B cell (primary cell): Measurements from ENCODE around the gene LDLRAD3. TPM values are rescaled to one million over a fixed set of nuclear protein-coding genes. Genes with fewer than 3 reads are reported as not detected.

Experiments
- ATAC-seq: fragments of 200-7000 bp; cut with Tn5 transposase; one replicate; pipeline ENCODE4 v1.10.0; 2021; ENCODE audit warnings: low read depth, mild to moderate bottlenecking, moderate number of reproducible peaks, moderate library complexity
- CTCF ChIA-PET: fragments of 350-600 bp; sonication (Branson Sonifier 250); formaldehyde crosslinking; loops from one replicate; lab custom pipeline; 2021; ENCODE audit warnings: antibody characterized with exemption, inconsistent platforms; lab: Charles Lee
- POLR2A ChIA-PET: fragments of 350-600 bp; sonication (Branson Sonifier 250); formaldehyde crosslinking; loops from one replicate; lab custom pipeline; 2021; ENCODE audit warnings: antibody characterized with exemption; lab: Charles Lee
- DNase-seq: peaks from one replicate; pipeline ENCODE4 v3.0.0; 2013
- H2AFZ ChIP-seq: 2 replicates; pipeline ENCODE4 v1.6.1; 2012; ENCODE audit warnings: mild to moderate bottlenecking, low read depth, low read length; ENCODE audit not compliant: insufficient read depth, poor library complexity, severe bottlenecking
- H3K27ac ChIP-seq, 2 donors: 1 replicate in 1 of 2; 2 replicates in 1 of 2; pipeline ENCODE4 v1.5.1; 2012 to 2013; ENCODE audit warnings: low read length in 2 of 2, mild to moderate bottlenecking in 2 of 2, moderate library complexity in 1 of 2
- H3K27me3 ChIP-seq, 4 experiments: fragments of 200-600 bp in 1 of 4; sonication (generic) in 1 of 4; replicated peaks in 1 of 4; 1 replicate in 2 of 4; 2 replicates in 2 of 4; pipeline versions ENCODE4 v1.6.1 to v1.7.0; 2013 to 2016; ENCODE audit warnings: low read length in 3 of 4, mild to moderate bottlenecking in 2 of 4, mixed read lengths in 1 of 4, moderate library complexity in 1 of 4; ENCODE audit not compliant: insufficient read depth in 4 of 4, control insufficient read depth in 3 of 4; ENCODE audit errors: control extremely low read depth in 1 of 4
- H3K36me3 ChIP-seq, 2 experiments: replicated peaks in 1 of 2; 1 replicate in 1 of 2; 2 replicates in 1 of 2; pipeline versions ENCODE4 v1.6.1 to v1.7.1; 2013; ENCODE audit warnings: low read length in 1 of 2; ENCODE audit not compliant: insufficient read depth in 2 of 2, control insufficient read depth in 1 of 2; ENCODE audit errors: control extremely low read depth in 1 of 2, extremely low read depth in 1 of 2
- H3K4me1 ChIP-seq, 2 donors: fragments of 200-600 bp in 1 of 2; sonication (generic) in 1 of 2; 1 replicate in 1 of 2; 2 replicates in 1 of 2; pipeline versions ENCODE4 v1.5.1 to v1.6.1; 2013 to 2017; ENCODE audit warnings: low read length in 2 of 2; ENCODE audit not compliant: control insufficient read depth in 2 of 2, insufficient read depth in 2 of 2
- H3K4me2 ChIP-seq: replicated peaks from 2 replicates; pipeline ENCODE3; 2012; ENCODE audit warnings: mild to moderate bottlenecking, low read depth, low read length; ENCODE audit not compliant: poor library complexity, severe bottlenecking
- H3K4me3 ChIP-seq, 5 experiments: fragments of 200-600 bp in 1 of 5; sonication (generic) in 1 of 5; 1 replicate in 3 of 5; 2 replicates in 2 of 5; pipeline versions ENCODE4 v1.5.1 to v1.7.0; 2011 to 2016; ENCODE audit warnings: low read length in 4 of 5, mild to moderate bottlenecking in 4 of 5, low read depth in 2 of 5, control low read depth in 1 of 5, moderate library complexity in 1 of 5; ENCODE audit not compliant: insufficient read depth in 1 of 5; ENCODE audit errors: control extremely low read depth in 1 of 5, extremely low read depth in 1 of 5
- H3K79me2 ChIP-seq: fragments of 200-600 bp; sonication (generic); one replicate; pipeline ENCODE4 v1.6.0; 2016; ENCODE audit warnings: low read length; ENCODE audit not compliant: control insufficient read depth, insufficient read depth
- H3K9ac ChIP-seq: fragments of 200-600 bp; sonication (generic); 2 replicates; pipeline ENCODE4 v1.6.1; 2017; ENCODE audit warnings: mild to moderate bottlenecking, low read length, moderate library complexity
- H3K9me3 ChIP-seq, 3 donors: one replicate each; pipeline versions ENCODE4 v1.6.1 to v1.7.1; 2013; ENCODE audit warnings: low read length in 2 of 3; ENCODE audit not compliant: control insufficient read depth in 2 of 3, insufficient read depth in 1 of 3; ENCODE audit errors: control extremely low read depth in 1 of 3
- H4K20me1 ChIP-seq: 2 replicates; pipeline ENCODE4 v1.6.0; 2012; ENCODE audit warnings: mild to moderate bottlenecking, low read length; ENCODE audit not compliant: insufficient read depth, control insufficient read depth, poor library complexity, severe bottlenecking
- H3K27ac Mint-ChIP-seq: one replicate; pipeline ENCODE4 v1.8.0; 2021; ENCODE audit warnings: mixed read lengths
- H3K27me3 Mint-ChIP-seq: one replicate; pipeline ENCODE4 v1.8.0; 2021; ENCODE audit warnings: mixed read lengths
- H3K4me1 Mint-ChIP-seq: one replicate; pipeline ENCODE4 v1.8.0; 2021; ENCODE audit warnings: mixed read lengths
- H3K4me3 Mint-ChIP-seq: one replicate; pipeline ENCODE4 v1.8.0; 2021; ENCODE audit warnings: mixed read lengths
- H3K9me3 Mint-ChIP-seq: one replicate; pipeline ENCODE4 v1.8.0; 2022; ENCODE audit warnings: mixed read lengths; ENCODE audit not compliant: insufficient read depth
- CTCF ChIP-seq: fragments of 200-600 bp; IDR thresholded peaks from one replicate; pipeline ENCODE4 v1.8.0; 2022; ENCODE audit warnings: antibody characterized with exemption, mild to moderate bottlenecking
- EZH2 ChIP-seq: IDR thresholded peaks from 2 replicates; pipeline ENCODE4 v1.6.1; 2012; ENCODE audit warnings: borderline replicate concordance, low read depth, mild to moderate bottlenecking, moderate library complexity, low read length; ENCODE audit not compliant: insufficient read depth, poor library complexity, severe bottlenecking
- WGBS: methylation state at CpG from one replicate; pipeline ENCODE4 v1.1.5; 2013; ENCODE audit warnings: missing lambda C conversion rate; ENCODE audit not compliant: insufficient coverage; 5-methylcytosine and 5-hydroxymethylcytosine counted together
- intact Hi-C: fragments of 100-400 bp; cut with micrococcal nuclease; formaldehyde crosslinking; loops from one replicate; pipeline ENCODE4 v1.10.0; 2022
- polyA plus RNA-seq: library from polyadenylated mRNA; depleted of rRNA; stranded (reverse); fragments of >200 nt; gene quantifications from 2 replicates; pipeline ENCODE4 v1.2.3, GENCODE V29; 2012
- total RNA-seq, 2 donors: library from RNA; stranded (reverse); fragments of 120-200 nt in 1 of 2; gene quantifications; 1 replicate in 1 of 2; 2 replicates in 1 of 2; pipeline versions ENCODE4 v1.2.3 to v1.2.4, GENCODE V29; 2013 to 2022

The LDLRAD3 gene
- total and polyA plus RNA-seq, 2 donors (not counting 1 experiment from before 2014, with no cell fraction given): 0.01 TPM; not detected in 1

- H3K27ac ChIP-seq: no peak overlapping the region
- no peak overlapping the region for H3K9ac ChIP-seq
- ATAC-seq: no peak
- no peaks in the 10 kb centered on the region for H3K27me3 ChIP-seq
- TF ChIP-seq EZH2: no peak
- TF ChIP-seq CTCF: no peak
- H4K20me1 ChIP-seq: no peaks in the 10 kb centered on the region
- intact Hi-C loops: no loop called here
- H3K4me1 ChIP-seq: no peaks in the 10 kb centered on the region
- H3K9me3 ChIP-seq: no peaks in the 10 kb centered on the region
- no peak overlapping the region for H3K4me2 ChIP-seq
- no peak overlapping the region for H3K4me3 ChIP-seq
- ChIA-PET CTCF (no interaction called here), POLR2A (no interaction called here)
- no peaks in the 10 kb centered on the region for H3K9me3 Mint-ChIP-seq
- H3K4me3 Mint-ChIP-seq: no peak overlapping the region
- no peak overlapping the region for H2AFZ ChIP-seq
- H3K36me3 ChIP-seq: no peaks in the 10 kb centered on the region
- DNase-seq: no peak
- no peak overlapping the region for H3K27ac Mint-ChIP-seq
- no peaks in the 10 kb centered on the region for H3K79me2 ChIP-seq
- WGBS: 71% methylated on average over 7 of the region's 11 CpGs
- H3K27me3 Mint-ChIP-seq: peaks cover 12% of the 10 kb centered on the region
- H3K4me1 Mint-ChIP-seq: no peaks in the 10 kb centered on the region
These were observed 16.8 kb upstream of the LDLRAD3 start for GRCh38 chr11:35927104-35927503.

- Histone ChIP-seq H3K4me1 (no peaks in the 10 kb centered on the region), H3K4me2 (no peak overlapping the region), H3K79me2 (no peaks in the 10 kb centered on the region), H3K36me3 (no peaks in the 10 kb centered on the region), H2AFZ (no peak overlapping the region), H3K9me3 (no peaks in the 10 kb centered on the region), H4K20me1 (no peaks in the 10 kb centered on the region), H3K4me3 (no peak overlapping the region), H3K9ac (no peak overlapping the region), H3K27ac (no peak overlapping the region), H3K27me3 (no peaks in the 10 kb centered on the region)
- WGBS: 75% methylated on average over 6 of the region's 10 CpGs
- ATAC-seq (no peak), DNase-seq (no peak)
- H3K4me3 Mint-ChIP-seq: no peak overlapping the region
- no peaks in the 10 kb centered on the region for H3K9me3 Mint-ChIP-seq
- H3K4me1 Mint-ChIP-seq: no peaks in the 10 kb centered on the region
- no peak for TF ChIP-seq CTCF
- no peak for TF ChIP-seq EZH2
- no peak overlapping the region for H3K27ac Mint-ChIP-seq
- ChIA-PET POLR2A (no interaction called here), CTCF (no interaction called here)
- intact Hi-C loops: no loop called here
- peaks cover 18% of the 10 kb centered on the region for H3K27me3 Mint-ChIP-seq
These were observed 16.2 kb upstream of the LDLRAD3 start for GRCh38 chr11:35927682-35928081.
